ENCODE results near the gene PRSS12. TPM values are rescaled to one million over a fixed set of nuclear protein-coding genes. Genes with fewer than 3 reads are reported as not detected.

PRSS12 gene
- total RNA-seq, 2 experiments from 2014 or later = not detected

DNA sequence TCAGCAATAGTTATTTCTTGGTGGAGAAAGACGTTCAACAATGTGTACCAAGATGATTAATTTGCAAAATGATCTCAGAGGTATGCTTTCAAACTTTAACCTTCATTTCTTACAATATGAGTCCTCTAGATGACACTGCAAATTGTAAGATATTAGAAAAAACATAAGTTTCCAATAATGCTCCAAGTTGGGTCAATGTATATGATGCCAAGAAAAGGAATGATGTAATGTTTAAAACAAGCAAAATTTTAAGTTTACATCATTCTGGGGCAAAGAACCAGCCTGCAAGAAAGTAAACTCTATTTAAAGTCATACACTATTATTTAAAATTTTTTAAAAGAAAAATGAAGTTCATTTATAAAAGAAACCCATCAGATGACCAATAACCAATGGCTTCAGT, 56.1 kb downstream of the PRSS12 start:
- no peaks in the 10 kb centered on the region for H4K20me1 ChIP-seq (ENCODE audit: insufficient read depth, low read length)
- BruUV-seq (replicated peaks) = no TSS peak
- no peak overlapping the region for H3K4me3 ChIP-seq (ENCODE audit: low read depth, low read length, poor library complexity, severe bottlenecking)
- no peak overlapping the region for H3K4me2 ChIP-seq (ENCODE audit: low read length)
- POLR2A ChIA-PET = no interaction called here
- no peaks in the 10 kb centered on the region for H3K9me2 ChIP-seq (ENCODE audit: insufficient read depth, low read length)
- no peaks in the 10 kb centered on the region for H3K9me3 ChIP-seq (ENCODE audit: low read length)
- H3K36me3 ChIP-seq (ENCODE audit: insufficient read depth, low read length) = no peaks in the 10 kb centered on the region
- H3K27ac ChIP-seq (ENCODE audit: low read depth, low read length, poor library complexity, severe bottlenecking) = no peak overlapping the region
- no peak overlapping the region for H2AFZ ChIP-seq (ENCODE audit: low read length)
- intact Hi-C loops (cut with micrococcal nuclease; ENCODE audit: unreplicated experiment) = no loop called here
- CTCF ChIA-PET (ENCODE audit: unreplicated experiment) = no interaction called here
- no peak for TF ChIP-seq EZH2phosphoT487 (IDR thresholded peaks at IDR 0.05; ENCODE audit: borderline replicate concordance, low read depth, low read length)
- TF ChIP-seq, protein P1, sequence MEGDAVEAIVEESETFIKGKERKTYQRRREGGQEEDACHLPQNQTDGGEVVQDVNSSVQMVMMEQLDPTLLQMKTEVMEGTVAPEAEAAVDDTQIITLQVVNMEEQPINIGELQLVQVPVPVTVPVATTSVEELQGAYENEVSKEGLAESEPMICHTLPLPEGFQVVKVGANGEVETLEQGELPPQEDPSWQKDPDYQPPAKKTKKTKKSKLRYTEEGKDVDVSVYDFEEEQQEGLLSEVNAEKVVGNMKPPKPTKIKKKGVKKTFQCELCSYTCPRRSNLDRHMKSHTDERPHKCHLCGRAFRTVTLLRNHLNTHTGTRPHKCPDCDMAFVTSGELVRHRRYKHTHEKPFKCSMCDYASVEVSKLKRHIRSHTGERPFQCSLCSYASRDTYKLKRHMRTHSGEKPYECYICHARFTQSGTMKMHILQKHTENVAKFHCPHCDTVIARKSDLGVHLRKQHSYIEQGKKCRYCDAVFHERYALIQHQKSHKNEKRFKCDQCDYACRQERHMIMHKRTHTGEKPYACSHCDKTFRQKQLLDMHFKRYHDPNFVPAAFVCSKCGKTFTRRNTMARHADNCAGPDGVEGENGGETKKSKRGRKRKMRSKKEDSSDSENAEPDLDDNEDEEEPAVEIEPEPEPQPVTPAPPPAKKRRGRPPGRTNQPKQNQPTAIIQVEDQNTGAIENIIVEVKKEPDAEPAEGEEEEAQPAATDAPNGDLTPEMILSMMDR (conservative IDR thresholded peaks at IDR 0.05; ENCODE audit: low read length) = no peak
- DNase-seq (ENCODE audit: low spot score) = no peak
- no peaks in the 10 kb centered on the region for H3K4me1 ChIP-seq (ENCODE audit: insufficient read depth, low read length, poor library complexity, severe bottlenecking)
- H3K79me2 ChIP-seq (ENCODE audit: insufficient read depth, low read depth, low read length) = no peaks in the 10 kb centered on the region

DNA sequence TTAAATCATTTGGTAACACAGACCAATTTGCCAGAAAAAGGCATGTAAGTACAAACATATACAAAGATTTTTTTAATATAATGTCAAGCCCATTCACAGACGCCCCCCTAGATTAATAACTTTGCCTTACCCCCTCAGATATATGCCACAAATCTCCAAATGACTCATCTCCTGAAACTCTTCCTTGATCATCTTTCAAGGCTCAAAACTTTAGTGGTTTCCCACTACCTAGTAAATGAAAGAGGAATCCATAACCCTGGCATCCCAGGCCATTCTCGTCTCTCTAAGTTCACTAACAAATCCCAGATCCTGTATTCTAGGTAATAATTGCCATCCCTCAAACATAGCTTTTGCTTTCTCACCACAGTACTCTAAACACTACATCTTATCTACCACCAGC, 61.9 kb downstream of the PRSS12 start:
- Histone ChIP-seq H3K9me3 (ENCODE audit: low read length) (no peaks in the 10 kb centered on the region), H3K36me3 (ENCODE audit: insufficient read depth, low read length) (no peaks in the 10 kb centered on the region), H3K4me3 (ENCODE audit: low read depth, low read length, poor library complexity, severe bottlenecking) (no peak overlapping the region), H2AFZ (ENCODE audit: low read length) (no peak overlapping the region), H4K20me1 (ENCODE audit: insufficient read depth, low read length) (no peaks in the 10 kb centered on the region), H3K79me2 (ENCODE audit: insufficient read depth, low read depth, low read length) (no peaks in the 10 kb centered on the region), H3K4me2 (ENCODE audit: low read length) (no peak overlapping the region), H3K27ac (ENCODE audit: low read depth, low read length, poor library complexity, severe bottlenecking) (no peak overlapping the region), H3K4me1 (ENCODE audit: insufficient read depth, low read length, poor library complexity, severe bottlenecking) (no peaks in the 10 kb centered on the region), H3K9me2 (ENCODE audit: insufficient read depth, low read length) (no peaks in the 10 kb centered on the region)
- no peak for TF ChIP-seq EZH2phosphoT487 (IDR thresholded peaks at IDR 0.05; ENCODE audit: borderline replicate concordance, low read depth, low read length)
- TF ChIP-seq, protein P1 (conservative IDR thresholded peaks at IDR 0.05; ENCODE audit: low read length) = no peak
- intact Hi-C loops (cut with micrococcal nuclease; ENCODE audit: unreplicated experiment) = no loop called here
- no peak for DNase-seq (ENCODE audit: low spot score)
- no TSS peak for BruUV-seq (replicated peaks)
- POLR2A ChIA-PET = no interaction called here
- CTCF ChIA-PET (ENCODE audit: unreplicated experiment) = no interaction called here

DNA sequence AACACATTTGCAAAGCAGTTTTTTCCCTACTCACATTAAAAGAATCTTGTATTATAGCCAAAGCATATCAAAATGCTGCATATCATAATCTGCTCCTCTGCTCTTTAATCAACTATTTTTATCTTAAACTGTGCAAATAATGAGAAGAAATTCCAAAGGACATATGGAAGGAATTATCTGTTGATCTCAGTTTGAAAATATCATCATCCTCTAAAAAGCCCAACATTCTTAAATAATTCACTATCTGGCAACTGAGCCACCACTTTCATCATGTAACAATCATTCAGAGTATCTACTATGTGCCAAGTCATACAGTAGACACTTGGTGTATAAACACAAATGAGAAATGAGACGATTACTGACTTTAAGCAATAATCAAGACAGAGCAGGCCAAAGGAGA, 63.0 kb downstream of the PRSS12 start:
- Histone ChIP-seq H3K36me3 (ENCODE audit: insufficient read depth, low read length) (no peaks in the 10 kb centered on the region), H3K4me1 (ENCODE audit: insufficient read depth, low read length, poor library complexity, severe bottlenecking) (no peaks in the 10 kb centered on the region), H2AFZ (ENCODE audit: low read length) (no peak overlapping the region), H3K9me3 (ENCODE audit: low read length) (no peaks in the 10 kb centered on the region), H4K20me1 (ENCODE audit: insufficient read depth, low read length) (no peaks in the 10 kb centered on the region), H3K79me2 (ENCODE audit: insufficient read depth, low read depth, low read length) (no peaks in the 10 kb centered on the region), H3K27ac (ENCODE audit: low read depth, low read length, poor library complexity, severe bottlenecking) (no peak overlapping the region), H3K4me2 (ENCODE audit: low read length) (no peak overlapping the region), H3K9me2 (ENCODE audit: insufficient read depth, low read length) (no peaks in the 10 kb centered on the region), H3K4me3 (ENCODE audit: low read depth, low read length, poor library complexity, severe bottlenecking) (no peak overlapping the region)
- TF ChIP-seq, protein P1 (conservative IDR thresholded peaks at IDR 0.05; ENCODE audit: low read length) = no peak
- TF ChIP-seq EZH2phosphoT487 (IDR thresholded peaks at IDR 0.05; ENCODE audit: borderline replicate concordance, low read depth, low read length) = no peak
- no peak for DNase-seq (ENCODE audit: low spot score)
- intact Hi-C loops (cut with micrococcal nuclease; ENCODE audit: unreplicated experiment) = loop anchor here (10.0 kb wide), 3 partner anchors 215 to 595 kb away; partner anchors contain the start of gene SYNPO2
- ChIA-PET POLR2A (no interaction called here), CTCF (ENCODE audit: unreplicated experiment) (no interaction called here)
- BruUV-seq (replicated peaks) = no TSS peak
